NT2/D1 (cell line): ENCODE data around the gene ZNF618.

ENCODE experiments used
- SUZ12 ChIP-seq: IDR thresholded peaks from 2 replicates; pipeline ENCODE4 v1.6.1; 2011; ENCODE audit not compliant: insufficient read length, insufficient read depth; ENCODE audit errors: extremely low read depth
- YY1 ChIP-seq: IDR thresholded peaks from 2 replicates; pipeline ENCODE4 v1.6.1; 2011; ENCODE audit not compliant: insufficient read length, insufficient read depth
- ZNF274 ChIP-seq: IDR thresholded peaks from 2 replicates; pipeline ENCODE4 v1.6.1; 2011; ENCODE audit warnings: mild to moderate bottlenecking, low read depth, low read length

DNA sequence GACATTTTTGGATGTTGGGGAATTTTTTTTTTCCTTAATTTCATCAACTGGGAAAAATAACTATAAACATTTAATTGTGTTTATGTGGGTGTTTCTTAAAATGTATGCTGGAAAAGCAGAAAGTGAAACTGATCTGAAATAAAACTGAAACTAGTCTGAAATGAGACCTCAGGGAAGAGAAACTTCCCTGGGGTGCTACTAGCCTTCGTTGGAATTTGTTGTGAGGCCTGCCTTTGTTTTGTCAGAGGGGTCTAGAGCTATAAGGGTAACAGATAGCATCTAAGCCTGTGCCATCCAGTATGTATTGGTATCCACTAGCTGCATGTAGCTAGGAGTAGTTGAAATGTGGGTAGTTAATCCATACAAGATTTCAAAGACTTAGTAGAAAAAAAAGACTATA lies 10.4 kb downstream of the ZNF618 start:
- TF ChIP-seq YY1 (no peak), ZNF274 (no peak), SUZ12 (no peak)
